ENCODE results near the gene CFAP90. TPM values are rescaled to one million over a fixed set of nuclear protein-coding genes. Genes with fewer than 3 reads are reported as not detected.

Gene CFAP90, protein sequence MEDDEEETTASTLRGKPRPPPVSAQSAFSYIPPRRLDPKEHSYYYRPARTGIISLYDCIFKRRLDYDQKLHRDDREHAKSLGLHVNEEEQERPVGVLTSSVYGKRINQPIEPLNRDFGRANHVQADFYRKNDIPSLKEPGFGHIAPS
- under 1 TPM in 1 of 5 donors, not detected in 4; 0.55 TPM for total RNA-seq
- 1 to 10 TPM in 2 of 3 donors, under 1 TPM in 1; 0.81 to 1.3 (median 1.2) TPM for polyA plus RNA-seq
- long read RNA-seq, donor 1, result 0 reads
- long read RNA-seq, donor 2, result 0 reads
- long read RNA-seq, donor 3, result 0 reads
- long read RNA-seq, donor 4, result 0 reads
- long read RNA-seq, donor 5, result 0 reads
- long read RNA-seq, donor 6, result 0 reads
- long read RNA-seq, donor 7, result 0 reads
- long read RNA-seq, donor 8, result 0 reads
- long read RNA-seq, donor 9, partial matches to known transcripts, result 0 of 1 reads
- long read RNA-seq, donor 9, other reads (novel, unspliced or antisense), result 0 of 1 reads
- long read RNA-seq, donor 10, result 0 reads

DNA sequence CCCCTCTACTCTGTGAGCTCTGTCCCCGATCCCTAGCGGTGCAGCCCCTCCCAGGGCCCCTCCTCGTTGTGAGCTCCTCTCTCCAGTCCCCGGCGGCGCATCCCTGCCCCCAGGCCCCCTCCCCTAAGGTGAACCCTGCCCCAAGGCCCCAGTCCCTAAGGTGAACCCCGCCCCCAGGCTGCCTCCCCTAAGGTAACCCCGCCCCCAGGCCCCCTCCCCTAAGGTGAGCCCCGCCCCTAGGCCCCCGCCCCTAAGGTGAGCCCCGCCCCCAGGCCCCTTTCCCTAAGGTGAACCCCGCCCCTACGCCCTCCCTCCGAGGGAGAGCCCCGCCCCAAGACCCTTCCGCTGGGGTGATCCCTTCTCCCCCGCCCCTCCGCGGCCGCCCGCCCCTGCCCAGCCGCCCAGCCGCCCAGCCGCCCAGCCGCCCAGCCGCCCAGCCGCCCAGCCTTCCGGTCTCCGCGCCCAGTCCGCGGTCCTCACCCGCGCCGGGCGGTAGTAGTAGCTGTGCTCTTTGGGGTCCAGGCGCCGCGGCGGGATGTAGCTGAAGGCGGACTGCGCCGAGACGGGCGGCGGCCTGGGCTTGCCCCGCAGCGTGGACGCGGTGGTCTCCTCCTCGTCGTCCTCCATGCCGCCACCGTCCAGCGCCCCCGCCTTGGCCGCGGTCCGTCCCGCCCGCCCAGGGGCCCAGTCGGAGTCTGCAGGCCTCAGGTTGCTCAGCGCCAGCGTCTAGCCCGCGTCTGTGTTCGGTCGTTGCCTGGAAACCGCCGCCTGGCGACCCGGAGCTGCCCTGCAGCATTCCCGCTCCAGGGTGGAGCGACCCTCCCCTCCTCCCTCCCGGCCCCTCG is at the start of gene CFAP90:
Gene CFAP90 (minus strand): TSS at position 739 of the 845 bp plus-strand sequence. CDS start 112 bp downstream, at position 627.
- Histone ChIP-seq H3K9me3 (no peaks in the 10 kb centered on the region), H3K4me3 (peak within 1 kb of the TSS; percentile 57 to 86 (median 58)), H3K27ac (peak within 1 kb of the TSS in 4 of 5 donors; percentile 36 to 60 (median 50)), H3K4me1 (peaks cover 14 to 35% (median 29%) of the 10 kb centered on the region in 4 donors), H3K27me3 (peaks cover 0 to 35% (median 14%) of the 10 kb centered on the region in 3 donors), H3K36me3 (no peaks in the 10 kb centered on the region)
- intact Hi-C loops (cut with DNase I; ENCODE audit: low total_unique reads), result no loop called here
- 1 to 6% (median 2%) methylated on average over 20 to 76 of the region's 76 CpGs for WGBS, 5 donors
- no peak for TF ChIP-seq POLR2A (IDR thresholded peaks at IDR 0.05)
- TF ChIP-seq CTCF (IDR thresholded peaks at IDR 0.05), result peak in 1 of 7 experiments; percentile 16
- no peak for TF ChIP-seq EP300 (IDR thresholded peaks at IDR 0.05)
- TF ChIP-seq POLR2AphosphoS5 (IDR thresholded peaks at IDR 0.05), result no peak
- peak; percentile 62 to 93 for DNase-seq

DNA sequence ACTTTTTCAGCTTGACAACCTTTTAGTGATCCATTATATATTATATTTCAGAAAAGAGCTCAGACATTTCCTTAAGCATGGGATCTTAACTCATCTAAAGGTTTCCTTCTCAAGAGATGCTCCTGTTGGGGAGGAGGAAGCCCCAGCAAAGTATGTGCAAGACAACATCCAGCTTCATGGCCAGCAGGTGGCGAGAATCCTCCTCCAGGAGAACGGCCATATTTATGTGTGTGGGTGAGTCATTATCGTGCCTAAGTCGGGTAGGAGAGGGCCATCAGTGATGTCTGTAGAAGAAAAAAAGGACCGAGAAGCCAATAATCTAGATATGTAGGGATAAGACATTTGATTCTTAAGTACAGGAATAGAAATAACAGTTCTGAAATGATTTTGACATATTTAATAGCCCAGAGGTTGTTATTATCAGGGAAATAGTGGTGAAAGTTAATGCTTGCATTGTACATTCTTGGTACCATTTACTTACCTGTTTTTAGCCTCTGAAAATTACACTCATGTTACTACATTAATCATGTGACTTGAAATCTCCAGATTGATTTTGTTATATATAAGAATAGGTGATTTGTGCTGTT is 46.2 kb upstream of the CFAP90 start:
- H3K4me3 ChIP-seq, result no peak overlapping the region
- no peaks in the 10 kb centered on the region for H3K9me3 ChIP-seq
- intact Hi-C loops (cut with DNase I; ENCODE audit: low total_unique reads), result no loop called here
- peaks cover 60 to 100% (median 100%) of the 10 kb centered on the region in 4 donors for H3K36me3 ChIP-seq
- no peak overlapping the region for H3K27ac ChIP-seq
- TF ChIP-seq POLR2A (IDR thresholded peaks at IDR 0.05) (no peak), POLR2AphosphoS5 (IDR thresholded peaks at IDR 0.05) (no peak), CTCF (IDR thresholded peaks at IDR 0.05) (no peak), EP300 (IDR thresholded peaks at IDR 0.05) (no peak)
- peak in 1 of 2 donors; percentile 44 for DNase-seq
- no peaks in the 10 kb centered on the region for H3K4me1 ChIP-seq
- H3K27me3 ChIP-seq, result no peaks in the 10 kb centered on the region
- 70 to 80% (median 72%) methylated on average over 5 of the region's 5 CpGs for WGBS, 5 donors

DNA sequence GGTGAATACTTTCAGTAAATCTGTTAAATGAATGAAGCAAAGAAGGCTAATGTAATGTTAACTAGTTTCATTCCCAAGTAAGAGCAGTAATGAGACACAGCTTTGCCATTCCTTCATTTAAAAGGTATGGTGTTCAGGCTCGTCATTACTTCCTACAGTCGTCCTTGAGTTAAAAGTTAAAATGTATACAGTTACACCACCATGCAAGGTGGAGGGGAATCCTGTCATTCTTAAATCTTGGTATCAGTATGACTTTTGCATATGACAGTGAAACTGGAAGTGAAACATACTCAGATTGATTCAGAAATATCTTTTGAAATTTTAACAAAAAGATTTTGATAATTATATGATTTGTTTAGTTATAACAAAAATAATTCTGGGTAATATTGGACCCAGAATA is 43.9 kb upstream of the CFAP90 start:
- intact Hi-C loops (cut with DNase I; ENCODE audit: low total_unique reads), result no loop called here
- H3K27me3 ChIP-seq, result no peaks in the 10 kb centered on the region
- H3K9me3 ChIP-seq, result no peaks in the 10 kb centered on the region
- H3K4me3 ChIP-seq, result no peak overlapping the region
- H3K4me1 ChIP-seq, result no peaks in the 10 kb centered on the region
- no peak for DNase-seq
- peaks cover 66 to 100% (median 97%) of the 10 kb centered on the region in 4 donors for H3K36me3 ChIP-seq
- TF ChIP-seq EP300 (IDR thresholded peaks at IDR 0.05) (no peak), POLR2A (IDR thresholded peaks at IDR 0.05) (no peak), POLR2AphosphoS5 (IDR thresholded peaks at IDR 0.05) (no peak), CTCF (IDR thresholded peaks at IDR 0.05) (no peak)
- H3K27ac ChIP-seq, result no peak overlapping the region
- 64 to 80% (median 77%) methylated on average over 2 of the region's 2 CpGs for WGBS, 5 donors

DNA sequence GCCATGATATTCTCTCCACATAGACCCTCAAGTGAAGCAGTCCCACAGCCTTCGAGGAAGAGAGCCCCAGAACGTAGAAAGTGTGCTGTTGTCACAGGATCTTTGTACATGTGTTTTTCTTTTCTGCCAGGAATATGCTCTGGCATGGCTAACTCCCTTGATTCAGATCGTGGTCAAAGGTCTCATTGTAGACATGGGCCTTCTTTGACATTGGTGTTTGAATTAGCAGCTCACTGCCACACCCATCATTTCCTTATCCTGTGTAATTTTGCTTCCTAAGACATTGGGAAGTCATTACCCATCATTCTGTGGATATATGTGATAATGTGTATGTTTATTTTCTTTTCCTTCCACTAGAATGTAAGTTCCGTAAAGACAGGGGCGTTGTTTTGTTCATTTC is 43.5 kb upstream of the CFAP90 start:
- Histone ChIP-seq H3K9me3 (no peaks in the 10 kb centered on the region), H3K27ac (no peak overlapping the region), H3K4me3 (no peak overlapping the region), H3K36me3 (peaks cover 65 to 100% (median 97%) of the 10 kb centered on the region in 4 donors), H3K27me3 (no peaks in the 10 kb centered on the region), H3K4me1 (no peaks in the 10 kb centered on the region)
- WGBS, 5 donors, result 60 to 72% (median 70%) methylated on average over 5 of the region's 5 CpGs
- no peak for TF ChIP-seq POLR2A (IDR thresholded peaks at IDR 0.05)
- TF ChIP-seq POLR2AphosphoS5 (IDR thresholded peaks at IDR 0.05), result no peak
- TF ChIP-seq EP300 (IDR thresholded peaks at IDR 0.05), result no peak
- no peak for TF ChIP-seq CTCF (IDR thresholded peaks at IDR 0.05)
- intact Hi-C loops (cut with DNase I; ENCODE audit: low total_unique reads), result no loop called here
- peak in 1 of 2 donors; percentile 10 for DNase-seq

Measured in stomach (tissue), 19 donors.